ENCODE measurements around the gene CLDN3. TPM values are rescaled to one million over a fixed set of nuclear protein-coding genes. Genes with fewer than 3 reads are reported as not detected.

The CLDN3 gene
- total and polyA plus RNA-seq, 9 of the 15 experiments (the other 6 are each of a cell fraction or from before 2014, with no cell fraction given), result 0.29 TPM; not detected in 8

DNA sequence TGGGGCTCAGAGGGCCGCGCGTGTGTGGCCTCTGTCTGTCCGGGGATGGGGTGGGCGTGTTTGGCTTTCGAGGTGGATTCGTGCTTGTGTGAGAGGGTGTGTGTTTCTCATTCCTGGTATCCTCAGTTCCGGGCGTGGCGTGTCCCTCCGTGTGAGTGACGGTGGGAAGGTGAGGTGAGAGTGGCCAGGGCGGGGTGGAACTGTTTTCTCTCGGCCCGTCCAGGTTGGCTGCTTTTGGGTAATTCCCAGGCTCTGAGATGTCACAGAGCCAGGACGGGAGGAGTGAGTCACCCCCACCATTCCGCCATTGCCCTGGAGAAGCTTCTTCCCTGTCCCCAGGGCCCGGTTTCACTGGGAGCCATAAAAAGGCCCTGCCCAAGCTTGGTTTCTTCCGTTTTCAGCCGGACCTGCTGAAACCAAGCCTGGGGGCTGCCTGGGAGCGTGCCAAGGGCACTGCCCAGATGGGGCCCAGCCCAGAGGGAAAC lies 39.4 kb upstream of the CLDN3 start:
- TF ChIP-seq ATF3 (IDR thresholded peaks at IDR 0.05) (0 out of 2 replicates have a peak, but pooled peaks have one; percentile 50), ATF3 (CRISPR knock-in tag; conservative IDR thresholded peaks at IDR 0.05) (no peak), SIN3B (IDR thresholded peaks at IDR 0.05; ENCODE audit: low read depth) (no peak), HNRNPLL (IDR thresholded peaks at IDR 0.05; ENCODE audit: low read depth, low read length, poor library complexity, severe bottlenecking) (no peak), SMAD3 (CRISPR knock-in tag; conservative IDR thresholded peaks at IDR 0.05) (no peak), MIER1 (IDR thresholded peaks at IDR 0.05; ENCODE audit: low read depth) (no peak), ZNF23 (CRISPR knock-in tag; IDR thresholded peaks at IDR 0.05) (no peak)
- H3K79me2 ChIP-seq (ENCODE audit: control insufficient read depth, insufficient read depth, low read length), result no peaks in the 10 kb centered on the region
- no peak overlapping the region for H3K4me2 ChIP-seq (ENCODE audit: insufficient read depth, low read length)
- CTCF ChIA-PET (ENCODE audit: low intra/inter-chr PET ratio), result no interaction called here
- POLR2A ChIA-PET, result interaction anchor here (0.6 to 1.1 kb wide), 3 partner anchors 20 to 646 kb away, joined by 3 to 5 read pairs (median 3); no protein-coding TSS in a partner anchor
- H2AFZ ChIP-seq (ENCODE audit: low read depth, low read length), result peak overlapping the region; percentile 44; the same call in 1 of the 2 replicates
- FAIRE-seq (no peak), DNase-seq (ENCODE audit: extremely low read depth in 1 of 4, low spot score in 3 of 4) (no peak), ATAC-seq (no peak)
- H3K4me1 ChIP-seq (replicated peaks in 1 of 2; ENCODE audit: control insufficient read depth in 2 of 2, insufficient read depth in 2 of 2, low read length in 2 of 2), result peaks cover 0 to 10% of the 10 kb centered on the region in 2 experiments; a peak in 2 of 5 replicates
- no peaks in the 10 kb centered on the region for H4K20me1 ChIP-seq (replicated peaks; ENCODE audit: control insufficient read depth, insufficient read depth, low read length)
- no peaks in the 10 kb centered on the region for H3K9me3 ChIP-seq (replicated peaks; ENCODE audit: control insufficient read depth, insufficient read depth, low read depth, low read length)
- BruUV-seq (replicated peaks), result no TSS peak
- intact Hi-C loops (cut with micrococcal nuclease) (no loop called here), in situ Hi-C loops (cut with MboI) (no loop called here)
- H3K9ac ChIP-seq (ENCODE audit: insufficient read depth in 1 of 2, low read depth in 2 of 2, low read length in 2 of 2), result peak overlapping the region in 1 of 2 experiments; percentile 1; a peak in 1 of 4 replicates
- no peaks in the 10 kb centered on the region for H3K9me1 ChIP-seq (ENCODE audit: control insufficient read depth, insufficient read depth, low read length)
- no peaks in the 10 kb centered on the region for H3K27me3 ChIP-seq (ENCODE audit: control insufficient read depth in 2 of 2, insufficient read depth in 2 of 2, low read length in 2 of 2)
- no peak overlapping the region for H3K4me3 ChIP-seq
- 63% methylated on average over 21 of the region's 21 CpGs for WGBS (ENCODE audit: insufficient coverage, low coverage, missing lambda C conversion rate)
- H3K36me3 ChIP-seq (ENCODE audit: control insufficient read depth, insufficient read depth, low read length), result no peaks in the 10 kb centered on the region
- H3K27ac ChIP-seq (ENCODE audit: extremely low read depth, low read depth, low read length), result no peak overlapping the region
